NCI-H446 treated with DMSO at 0.1 percent for 48 hours (cell line): ENCODE results near the gene RNF225.
"Not testable (repeated sequence)": the region's sequence is repeated elsewhere in the genome, so short reads cannot be mapped to it uniquely, and the experiment has no call there.

Experiments used
- DNase-seq: peaks from one replicate; lab custom pipeline; 2025; lab: John Stamatoyannopoulos, UW

RNF225 gene

GRCh38 chr19:58362272-58362994, 33.0 kb upstream of the RNF225 start, which contains the start of gene ZNF497:
Gene ZNF497, minus strand, starts transcription at chr19:58362751. Its CDS starts 5,116 bp downstream, at chr19:58357635.
- DNase-seq = peak; percentile 94

GRCh38 chr19:58364146-58364545, 31.3 kb upstream of the RNF225 start:
- DNase-seq = no peak

- DNase-seq = no peak
Measured at GRCh38 chr19:58366585-58367430, 28.6 kb upstream of the RNF225 start.

GRCh38 chr19:58367698-58368454, 27.6 kb upstream of the RNF225 start:
- no peak for DNase-seq

GRCh38 chr19:58368561-58369360, 26.7 kb upstream of the RNF225 start:
- no peak for DNase-seq

GRCh38 chr19:58372311-58373133, 22.9 kb upstream of the RNF225 start:
- DNase-seq = no peak

GRCh38 chr19:58374200-58374599, 21.3 kb upstream of the RNF225 start:
- DNase-seq = no peak

- DNase-seq = not testable (repeated sequence)
Measured at GRCh38 chr19:58376724-58377123, 18.7 kb upstream of the RNF225 start.

GRCh38 chr19:58379246-58379645, 16.2 kb upstream of the RNF225 start:
- no peak for DNase-seq

GRCh38 chr19:58380037-58380661, 15.3 kb upstream of the RNF225 start:
- no peak for DNase-seq

GRCh38 chr19:58380662-58381459, 14.6 kb upstream of the RNF225 start, which contains the start of gene ZNF837:
Gene ZNF837, minus strand, starts transcription at chr19:58381030. Its CDS starts 11,698 bp downstream, at chr19:58369332.
- peak; percentile 100 for DNase-seq

GRCh38 chr19:58381460-58382212, 13.8 kb upstream of the RNF225 start:
- no peak for DNase-seq

- DNase-seq = no peak
Measured at GRCh38 chr19:58382997-58383603, 12.4 kb upstream of the RNF225 start.

GRCh38 chr19:58385313-58385890, 10.1 kb upstream of the RNF225 start:
- DNase-seq = no peak

GRCh38 chr19:58385891-58386575, 9.4 kb upstream of the RNF225 start:
- no peak for DNase-seq

GRCh38 chr19:58386576-58387337, 8.7 kb upstream of the RNF225 start, which contains the start of gene RPS5:
Gene RPS5, plus strand, starts transcription at chr19:58387269. Its CDS starts 869 bp downstream, at chr19:58388138.
- DNase-seq = peak; percentile 97
